HG03280 (cell line): ENCODE measurements around the gene GRAP2.
"Not testable (repeated sequence)": the region's sequence is repeated elsewhere in the genome, so short reads cannot be mapped to it uniquely, and the experiment has no call there.

Source experiments
- ATAC-seq: cut with Tn5 transposase; IDR thresholded peaks from one replicate; pipeline ENCODE4 v1.9.1; 2021; ENCODE audit warnings: mild to moderate bottlenecking, moderate library complexity; ENCODE audit not compliant: unreplicated experiment

The GRAP2 gene

DNA sequence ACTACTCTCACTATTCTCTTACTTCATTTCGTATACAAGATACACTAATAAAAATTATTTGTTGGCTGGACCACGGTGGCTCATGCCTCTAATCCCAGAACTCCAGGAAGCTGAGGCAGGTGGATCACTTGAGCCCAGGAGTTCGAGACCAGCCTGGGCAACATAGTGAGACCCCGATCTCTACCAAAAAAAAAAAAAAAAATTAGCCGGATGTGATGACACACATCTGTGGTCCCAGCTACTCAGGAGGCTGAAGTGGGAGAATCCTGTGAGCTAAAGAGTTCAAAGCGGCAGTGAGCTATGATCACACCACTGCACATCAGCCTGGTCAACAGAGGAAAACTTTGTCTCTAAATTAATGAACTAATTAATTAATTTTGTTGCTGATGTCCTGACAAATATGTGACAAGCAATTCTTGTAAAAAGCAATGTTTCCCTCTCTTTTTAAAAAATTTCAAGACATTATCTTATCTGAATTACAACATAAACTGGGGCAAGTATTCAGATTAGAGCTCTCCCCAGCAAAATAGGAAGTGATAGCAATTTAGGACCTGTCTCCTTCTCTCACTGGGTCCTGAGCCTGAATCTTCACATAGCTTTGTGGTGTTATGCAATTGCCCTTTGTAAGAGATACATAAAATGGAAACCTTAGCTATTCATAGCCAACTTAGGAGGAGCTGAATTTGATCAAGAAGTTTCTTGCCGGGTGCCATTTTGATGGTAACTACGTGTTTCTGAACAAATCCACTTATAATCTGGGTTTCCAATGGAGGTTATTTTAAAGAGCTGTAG lies 41.8 kb downstream of the GRAP2 start:
- ATAC-seq = no peak

DNA sequence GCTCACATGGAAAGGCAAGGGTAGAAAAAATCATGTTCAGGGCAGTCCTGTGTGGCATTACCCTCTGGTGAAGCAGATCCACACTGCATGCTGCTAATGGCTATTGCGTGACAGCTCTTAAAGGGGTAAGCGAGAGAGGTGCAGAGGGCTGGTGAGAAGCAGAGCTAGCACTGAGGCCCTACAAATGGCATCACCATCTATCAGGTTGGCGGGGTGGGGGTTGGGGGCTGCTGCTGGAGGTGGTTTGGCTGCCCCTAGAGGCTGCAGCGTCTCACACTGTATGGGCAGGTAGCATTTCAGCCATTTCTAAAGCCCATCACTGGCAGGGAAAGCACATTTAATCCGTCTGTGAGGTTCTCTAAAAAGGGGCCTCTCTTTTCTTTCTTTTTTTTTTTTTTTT lies 42.5 kb downstream of the GRAP2 start:
- no peak for ATAC-seq

- no peak for ATAC-seq
Measured at GRCh38 chr22:39943953-39944872, 43.3 kb downstream of the GRAP2 start.

DNA sequence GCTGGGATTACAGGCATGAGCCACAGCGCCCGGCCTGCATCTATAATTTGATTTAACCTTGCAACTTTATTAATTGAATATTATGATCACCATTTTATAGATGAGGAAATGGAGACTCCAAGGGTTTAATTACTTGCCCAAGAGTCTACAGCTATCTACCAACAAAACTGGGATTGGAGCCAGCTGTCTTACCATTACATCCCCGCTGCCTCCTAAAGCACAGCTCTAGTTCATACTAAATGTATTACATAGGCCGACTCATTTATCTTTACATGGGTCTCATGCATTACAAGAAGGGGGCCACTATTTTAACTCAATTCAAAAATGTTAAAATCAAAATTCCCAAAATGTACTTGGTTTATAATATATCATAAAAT lies 45.2 kb downstream of the GRAP2 start:
- ATAC-seq = no peak

DNA sequence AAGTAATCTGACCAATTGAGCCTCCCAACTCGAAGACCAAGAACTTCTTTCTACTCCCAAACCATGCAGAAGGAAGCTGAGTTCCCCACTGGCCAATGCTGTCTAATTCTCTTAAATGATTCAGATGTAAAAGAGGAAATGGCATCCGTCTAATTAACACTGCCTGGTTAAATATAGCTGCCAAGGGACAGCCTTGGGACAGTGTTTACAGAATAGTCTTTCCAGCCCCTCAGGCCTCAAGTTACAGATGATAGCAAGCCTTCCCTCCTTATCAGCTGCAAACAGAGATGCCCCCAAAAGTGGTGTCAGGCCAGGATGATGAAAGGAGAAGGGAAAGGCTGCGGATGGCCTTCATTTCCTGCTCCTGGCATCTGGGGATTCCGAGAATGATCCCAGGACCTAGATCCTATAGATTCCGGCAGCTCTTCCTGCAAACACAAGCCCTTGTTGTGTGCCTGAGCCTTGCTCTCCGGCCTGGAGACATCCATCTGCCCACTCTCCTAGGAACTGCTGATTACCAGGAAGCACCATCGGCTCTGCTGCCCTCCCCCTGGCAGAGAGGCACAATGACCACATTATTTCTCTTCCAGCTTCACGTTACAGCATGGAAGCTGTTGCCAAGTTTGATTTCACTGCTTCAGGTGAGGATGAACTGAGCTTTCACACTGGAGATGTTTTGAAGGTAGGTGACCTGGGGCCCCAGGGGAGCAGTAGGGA lies 45.8 kb downstream of the GRAP2 start:
- no peak for ATAC-seq

GRCh38 chr22:39947220-39948216 lies 46.6 kb downstream of the GRAP2 start:
- no peak for ATAC-seq

DNA sequence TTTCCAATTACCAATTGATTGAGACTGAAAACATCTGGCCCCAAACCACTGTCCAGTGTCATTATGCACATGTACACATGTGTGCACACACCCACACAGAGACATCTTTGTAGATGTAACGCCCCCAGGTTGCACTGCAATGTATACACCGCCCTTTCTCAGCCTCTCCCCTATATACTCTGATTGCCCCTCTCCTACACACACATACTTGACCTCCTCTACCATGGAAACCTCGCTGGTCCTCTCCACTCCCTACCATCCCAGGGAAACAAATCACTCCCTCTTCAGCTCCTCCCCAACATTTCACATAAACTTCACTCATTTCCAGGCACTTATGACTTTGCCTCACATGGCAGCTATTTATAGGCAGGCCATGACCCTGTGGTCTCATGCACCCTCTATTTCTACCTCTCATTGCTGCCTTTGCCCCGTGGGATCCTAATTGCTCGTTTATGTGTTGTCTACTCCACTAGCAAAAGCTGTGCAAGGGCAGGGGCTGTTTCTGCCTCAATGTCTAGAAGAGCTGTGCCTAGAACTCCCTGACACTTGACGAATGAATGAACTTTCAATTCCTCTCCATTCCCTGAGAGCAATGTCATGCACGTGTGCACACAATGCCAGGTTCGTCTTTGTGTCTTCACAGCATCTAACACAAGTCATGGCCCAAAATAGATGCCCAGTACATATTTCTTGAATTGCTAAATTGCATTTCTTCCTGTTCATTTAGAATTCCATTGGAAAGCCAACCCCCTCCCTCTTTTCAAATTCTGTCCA lies 49.3 kb downstream of the GRAP2 start:
- ATAC-seq = no peak

DNA sequence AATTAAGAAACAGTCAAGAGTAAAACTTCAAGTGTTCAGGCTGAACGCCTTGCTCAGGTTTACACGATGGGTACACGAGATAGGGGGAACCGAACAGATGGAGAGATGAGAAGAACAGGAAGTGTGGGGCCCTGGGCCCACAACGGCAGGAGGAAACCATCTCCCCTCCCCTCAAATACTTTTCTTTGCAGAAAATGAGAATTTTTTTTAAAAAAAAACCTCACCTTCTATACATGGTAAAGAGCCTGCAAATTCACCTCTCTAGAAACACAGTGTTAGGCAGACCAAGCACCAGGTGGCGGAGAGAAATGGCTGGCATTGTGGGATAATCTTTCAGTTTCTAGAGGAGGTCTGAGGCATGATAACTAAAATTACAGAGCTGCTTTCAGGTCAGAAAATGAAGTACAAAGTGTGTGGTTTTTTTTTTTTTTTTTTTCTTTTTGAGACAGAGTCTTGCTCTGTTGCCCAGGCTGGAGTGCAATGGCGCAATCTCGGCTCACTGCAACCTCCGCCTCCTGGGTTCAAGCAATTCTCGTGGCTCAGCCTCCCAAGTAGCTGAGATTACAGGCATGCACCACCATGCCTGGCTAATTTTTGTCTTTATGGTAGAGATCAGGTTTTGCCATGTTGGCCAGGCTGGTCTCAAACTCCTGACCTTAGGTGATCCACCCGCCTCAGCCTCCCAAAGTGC lies 50.9 kb downstream of the GRAP2 start:
- not testable (repeated sequence) for ATAC-seq

DNA sequence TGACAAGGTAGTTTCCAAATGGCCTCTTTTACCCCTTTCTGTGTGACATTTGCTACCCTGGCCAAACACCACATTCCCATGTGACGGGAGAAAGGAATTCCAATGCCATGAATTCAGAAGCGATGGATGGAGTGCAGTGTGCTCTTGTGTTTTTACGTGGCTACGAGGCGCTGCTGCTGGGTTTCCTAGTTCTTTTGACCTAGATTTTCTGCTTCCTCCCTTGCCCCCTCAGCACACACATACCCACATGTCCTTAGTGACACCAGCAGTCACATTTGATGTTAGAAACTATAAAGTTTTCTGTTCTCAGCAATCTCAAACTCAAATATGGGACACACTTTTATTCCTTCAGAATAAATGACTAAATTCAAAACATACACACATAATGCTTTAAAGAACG lies 51.5 kb downstream of the GRAP2 start:
- ATAC-seq = no peak

DNA sequence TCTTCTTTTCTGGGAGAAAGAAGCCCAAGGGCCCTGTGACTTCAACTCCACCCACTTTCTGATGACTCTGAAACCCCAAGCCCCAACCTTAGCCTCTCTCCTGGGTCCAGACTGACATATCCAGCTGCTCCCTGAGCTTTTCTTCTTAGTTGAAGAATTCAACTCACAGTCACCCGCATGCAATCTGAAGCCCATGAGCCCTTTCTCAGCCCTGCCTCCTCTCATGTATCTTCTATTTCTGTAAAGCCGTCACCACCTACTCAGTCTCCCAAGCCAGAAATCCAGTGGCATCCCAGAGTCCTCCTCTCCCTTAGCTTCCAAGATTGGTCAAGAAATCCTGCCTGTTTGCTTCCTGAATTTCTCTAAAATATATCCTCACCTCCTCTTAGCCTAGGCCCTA lies 52.2 kb downstream of the GRAP2 start:
- ATAC-seq = no peak

DNA sequence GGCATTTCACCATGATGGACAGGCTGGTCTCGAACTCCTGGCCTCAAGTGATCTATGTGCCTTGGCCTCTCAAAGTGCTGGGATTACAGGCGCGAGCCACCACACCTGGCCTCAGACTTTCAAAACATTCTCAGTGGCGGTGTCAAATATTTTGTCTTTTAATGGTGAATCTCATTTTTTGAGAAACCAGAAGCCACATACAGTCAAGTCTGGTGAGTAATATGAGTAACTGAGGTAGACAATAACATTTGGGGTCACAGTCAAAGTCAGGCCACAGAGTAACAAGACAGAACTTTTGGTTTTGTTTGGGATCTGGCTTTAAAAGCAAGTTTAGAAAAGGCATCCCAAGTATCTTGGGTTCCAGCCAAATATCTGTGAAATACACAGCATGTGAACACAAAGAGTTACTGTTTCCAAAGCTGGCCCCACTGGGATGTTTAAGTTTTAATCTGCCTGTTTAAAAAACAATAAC lies 53.7 kb downstream of the GRAP2 start:
- ATAC-seq = no peak

- ATAC-seq = no peak
Measured at GRCh38 chr22:39955675-39956074, 54.8 kb downstream of the GRAP2 start.

GRCh38 chr22:39956932-39957664 lies 56.2 kb downstream of the GRAP2 start:
- no peak for ATAC-seq

GRCh38 chr22:39958009-39958711 lies 57.3 kb downstream of the GRAP2 start:
- no peak for ATAC-seq

GRCh38 chr22:39958949-39959639 lies 58.2 kb downstream of the GRAP2 start:
- no peak for ATAC-seq

DNA sequence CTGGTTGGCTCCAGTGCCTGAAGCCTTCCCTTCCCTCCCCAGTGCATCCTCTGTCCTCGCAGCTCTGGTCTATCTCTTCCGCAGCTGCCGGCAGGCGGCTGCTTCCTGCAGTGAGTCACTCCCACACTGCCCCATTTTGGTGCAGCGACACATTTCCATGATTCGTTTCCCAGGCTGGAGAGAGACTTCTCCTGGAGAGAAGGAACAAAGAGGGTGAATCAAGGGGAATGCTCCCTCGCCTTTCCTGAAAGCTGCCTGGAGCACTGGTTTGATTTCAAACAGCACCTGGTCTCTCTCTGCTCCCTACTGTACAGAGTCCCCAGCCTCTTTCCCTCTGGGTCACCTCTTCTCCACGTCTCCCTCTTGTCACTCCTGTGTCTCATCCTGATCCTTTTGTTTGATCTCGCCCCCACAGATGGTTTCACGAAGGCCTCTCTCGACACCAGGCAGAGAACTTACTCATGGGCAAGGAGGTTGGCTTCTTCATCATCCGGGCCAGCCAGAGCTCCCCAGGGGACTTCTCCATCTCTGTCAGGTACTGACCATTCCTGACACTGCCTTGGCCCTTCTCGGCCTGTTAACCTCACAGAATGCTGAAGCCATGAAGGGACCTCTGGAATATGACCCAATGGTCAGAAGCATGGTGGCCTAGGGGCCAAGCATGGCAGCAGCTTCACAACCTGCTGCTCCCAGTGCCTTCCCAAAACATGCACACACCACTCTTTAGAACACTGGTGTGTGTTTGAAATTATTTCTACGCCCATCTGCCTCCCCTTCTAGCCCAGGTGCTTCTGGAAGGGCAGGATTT lies 59.0 kb downstream of the GRAP2 start, which contains the start of gene TMA7B:
Gene TMA7B, plus strand, starts transcription at position 758 of the 808 bp plus-strand sequence. CDS start 3,978 bp downstream, outside the sequence.
- ATAC-seq = no peak
